AG08396 (cell line): ENCODE measurements around the gene FBXO31.
"Not testable (repeated sequence)": the region's sequence is repeated elsewhere in the genome, so short reads cannot be mapped to it uniquely, and the experiment has no call there.

Experiments used
- DNase-seq: peaks from one replicate; pipeline ENCODE4 v3.0.0; 2012; ENCODE audit warnings: low spot score, mixed read lengths

The FBXO31 gene

DNA sequence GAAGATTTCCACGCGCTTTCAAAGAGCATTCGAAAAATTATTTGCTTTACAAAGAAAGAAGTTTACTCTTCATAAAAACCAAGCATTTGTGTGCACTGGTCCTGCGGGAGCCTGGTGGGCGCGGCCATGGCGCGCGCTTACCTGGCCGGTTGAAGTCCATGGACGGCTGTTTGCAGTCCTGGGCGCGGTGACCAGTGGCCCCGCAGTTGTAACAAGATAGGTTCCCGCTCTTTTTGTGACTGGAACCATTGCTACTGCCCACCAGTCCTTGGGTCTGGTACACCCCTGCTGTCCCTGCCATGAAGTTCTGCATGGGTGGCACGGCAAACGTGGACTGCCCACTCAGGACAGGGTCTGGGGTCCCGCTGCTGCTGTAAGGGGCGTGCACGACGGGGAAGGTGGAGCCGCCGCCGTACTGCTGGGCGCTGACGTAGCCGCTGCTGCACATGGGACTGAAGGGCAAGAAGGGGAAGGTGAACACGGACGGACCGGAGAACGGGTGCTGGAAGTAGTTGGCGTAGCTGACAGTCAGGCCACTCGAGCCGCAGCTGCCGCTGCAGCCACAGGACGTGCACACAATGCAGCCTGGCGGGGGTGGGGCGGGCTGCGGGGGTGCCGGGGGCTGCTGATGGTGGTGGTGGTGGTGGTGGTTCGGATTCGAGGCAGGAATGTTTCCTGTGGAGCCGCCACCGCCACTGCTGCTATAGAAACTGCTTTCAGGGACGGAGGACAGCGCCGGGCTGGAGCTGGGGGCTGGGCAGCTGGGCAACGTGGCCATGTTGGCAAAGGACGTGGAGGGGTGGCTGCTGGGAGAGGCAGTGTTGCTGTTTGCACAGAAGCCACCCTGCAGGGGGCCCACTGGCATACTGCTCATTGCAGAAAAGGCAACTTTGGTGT is 28.0 kb upstream of the FBXO31 start:
- DNase-seq: no peak

DNA sequence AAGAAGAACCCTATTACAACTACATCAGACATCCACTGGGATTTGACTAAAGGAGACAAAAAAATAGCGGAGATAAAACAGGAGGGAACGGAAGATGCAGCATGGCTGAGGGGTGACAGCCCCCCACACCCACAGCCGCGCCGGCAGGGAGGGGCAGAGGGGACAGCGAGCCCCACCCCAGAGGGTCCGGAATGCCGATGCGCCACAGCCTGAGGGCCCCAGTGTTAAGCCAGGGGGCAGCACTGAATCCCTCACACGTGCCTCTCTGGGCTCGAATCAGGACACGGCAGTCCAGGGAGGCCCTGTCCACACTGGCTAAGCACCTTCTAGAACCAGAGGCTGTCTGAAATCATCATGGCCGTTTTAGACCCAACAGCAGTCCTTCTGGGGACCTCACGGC is 27.4 kb upstream of the FBXO31 start:
- no peak for DNase-seq

DNA sequence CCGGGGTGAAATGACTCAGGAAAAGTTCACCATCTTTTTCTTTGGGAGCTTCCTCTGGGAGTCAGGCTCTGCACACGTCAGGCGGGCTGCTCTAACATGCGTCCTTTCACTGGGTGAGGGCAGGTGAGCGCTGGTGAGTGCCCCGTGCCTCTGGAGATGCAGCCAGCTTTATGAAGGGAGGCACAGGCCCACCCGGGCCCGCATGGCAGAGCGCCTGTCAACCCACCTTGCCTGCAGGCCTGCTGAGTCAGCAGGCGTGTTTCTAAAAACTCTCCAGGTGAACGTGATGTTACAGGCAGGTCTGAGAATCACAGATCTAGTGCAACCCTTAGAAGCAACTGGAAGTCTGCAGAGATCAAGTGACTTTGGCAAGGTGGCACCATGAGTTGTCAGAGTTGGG is 27.0 kb upstream of the FBXO31 start:
- no peak for DNase-seq

DNA sequence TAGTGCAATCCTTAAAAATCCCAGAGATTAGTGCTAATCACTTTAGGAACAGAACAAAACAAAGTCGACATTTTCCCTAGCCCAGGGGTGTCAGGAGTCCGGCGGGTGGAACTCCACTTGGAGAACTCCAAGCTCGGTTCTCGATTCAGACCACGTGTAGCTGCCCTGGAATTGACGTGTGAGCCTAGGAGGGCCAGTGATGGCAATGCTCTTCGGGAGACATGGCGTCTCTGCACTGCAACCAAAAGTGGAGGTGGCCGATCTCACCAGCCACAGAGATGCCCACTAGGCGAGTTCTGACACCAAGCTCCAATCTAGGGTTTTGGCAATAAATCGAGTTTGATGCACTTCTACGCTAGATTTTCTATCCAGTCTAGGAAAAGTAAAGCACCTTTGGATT is 26.2 kb upstream of the FBXO31 start:
- no peak for DNase-seq

DNA sequence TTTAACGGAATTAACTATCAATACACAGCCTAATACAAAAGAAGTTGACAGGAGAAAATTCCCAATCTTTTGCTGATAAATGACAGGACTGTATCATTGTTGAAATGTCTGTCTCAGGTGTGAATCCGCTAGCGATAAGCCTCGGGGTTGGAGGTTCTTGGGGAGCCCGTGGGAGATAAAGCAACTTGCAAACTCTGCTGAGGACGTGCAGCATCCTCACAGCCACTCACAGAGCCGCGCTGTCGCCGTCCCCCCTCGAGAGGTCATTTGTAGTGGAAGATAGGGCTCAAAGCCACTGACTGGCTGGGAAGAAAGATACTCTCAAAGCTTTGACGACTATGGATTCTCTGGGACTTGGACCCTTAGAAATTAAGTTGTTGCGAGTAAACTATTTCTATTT is 25.6 kb upstream of the FBXO31 start:
- no peak for DNase-seq

DNA sequence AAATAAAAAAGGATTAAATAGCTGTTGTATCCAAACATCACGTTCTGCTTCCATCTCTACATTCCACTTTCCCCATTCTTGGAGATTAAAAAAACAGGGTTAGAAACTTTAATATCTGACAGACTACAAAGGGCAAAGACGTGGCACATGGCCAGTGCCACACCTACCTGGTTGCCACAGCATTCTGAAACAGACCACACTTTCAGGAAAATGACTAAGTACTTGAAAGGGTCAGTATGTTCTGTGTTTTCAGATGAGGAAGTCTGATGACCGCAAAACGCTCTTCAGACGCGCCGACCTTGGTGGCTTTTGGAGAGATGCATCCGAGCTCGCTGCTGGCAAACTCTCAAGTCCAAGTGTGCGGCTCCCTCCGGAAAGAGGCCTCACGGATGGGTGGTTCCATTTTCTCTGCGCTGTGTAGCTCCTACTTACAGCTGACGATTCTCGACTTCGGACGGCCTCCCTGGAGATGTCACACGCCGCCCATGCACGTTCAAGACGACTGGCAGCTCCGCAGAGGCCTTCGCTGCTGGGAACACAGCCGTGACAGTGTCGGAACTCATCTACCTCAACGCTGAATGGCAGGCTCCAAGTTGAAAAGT is 24.0 kb upstream of the FBXO31 start:
- DNase-seq: no peak

DNA sequence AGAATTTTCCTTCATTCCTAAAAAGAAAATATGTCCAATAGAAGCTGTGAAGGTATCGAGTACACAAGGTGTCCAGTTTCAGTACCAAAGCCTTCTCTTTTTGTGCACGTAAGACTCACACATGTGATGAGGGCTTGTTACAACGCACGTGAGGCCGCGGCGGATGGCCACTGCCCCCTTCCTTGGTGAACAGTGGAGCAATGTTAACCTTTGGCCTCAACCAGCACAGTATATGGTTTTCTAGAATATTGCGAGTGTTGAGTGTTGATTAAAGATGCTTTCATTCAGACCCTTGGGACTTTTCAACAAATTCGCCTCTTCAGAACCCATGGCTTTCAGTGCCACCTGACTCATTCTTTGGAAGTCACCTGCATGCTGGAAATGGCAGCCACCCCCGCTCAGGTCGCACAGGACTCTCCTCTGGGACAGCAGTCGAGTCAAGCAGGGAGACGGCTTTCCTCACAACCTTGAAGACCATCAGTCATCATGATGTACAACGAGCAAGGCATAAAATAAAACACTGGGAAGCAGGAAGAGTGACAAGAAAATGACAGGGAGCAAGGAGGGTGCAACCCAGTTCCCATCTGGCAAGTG is 23.0 kb upstream of the FBXO31 start:
- DNase-seq: no peak

DNA sequence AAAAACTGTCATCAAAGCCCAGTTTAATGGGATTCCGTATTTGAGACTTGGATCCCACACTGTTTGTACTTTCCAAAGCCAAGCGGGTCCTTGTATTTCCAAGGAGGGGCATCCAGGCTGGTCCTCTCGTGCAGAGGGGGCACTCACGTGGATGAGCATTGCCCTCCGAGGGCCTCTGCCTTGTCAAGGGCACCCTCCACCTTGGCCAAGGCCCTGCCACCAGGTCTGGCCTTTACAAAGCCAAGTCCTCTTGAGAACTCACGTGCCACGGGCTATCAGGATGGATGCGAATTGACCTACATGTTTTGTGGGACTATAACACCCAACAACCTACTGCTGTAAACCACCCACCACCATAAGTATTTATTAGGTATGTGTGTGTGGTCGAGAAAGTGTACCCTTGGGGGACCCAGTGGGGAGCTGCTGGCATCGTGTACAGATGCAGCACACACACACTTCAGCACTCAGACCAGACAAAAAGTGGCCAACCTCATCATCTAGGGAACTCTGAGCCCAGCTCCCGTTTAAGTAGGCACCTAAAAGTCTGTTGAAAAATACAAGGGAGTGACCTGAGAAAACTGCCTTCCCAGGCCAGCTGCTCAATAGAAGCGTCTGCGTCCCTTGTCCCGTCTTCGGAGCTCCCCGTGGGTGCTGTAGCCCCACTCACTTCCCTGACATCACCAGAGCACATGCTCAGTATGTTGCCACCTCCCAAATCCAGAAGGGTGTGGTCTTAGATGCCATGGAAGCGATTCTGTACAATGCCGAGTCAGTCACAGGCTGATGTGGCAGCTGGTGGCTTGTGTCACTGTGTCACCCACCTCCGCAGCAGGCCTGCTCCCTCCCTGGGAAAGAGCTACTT is 21.4 kb upstream of the FBXO31 start:
- DNase-seq: no peak

DNA sequence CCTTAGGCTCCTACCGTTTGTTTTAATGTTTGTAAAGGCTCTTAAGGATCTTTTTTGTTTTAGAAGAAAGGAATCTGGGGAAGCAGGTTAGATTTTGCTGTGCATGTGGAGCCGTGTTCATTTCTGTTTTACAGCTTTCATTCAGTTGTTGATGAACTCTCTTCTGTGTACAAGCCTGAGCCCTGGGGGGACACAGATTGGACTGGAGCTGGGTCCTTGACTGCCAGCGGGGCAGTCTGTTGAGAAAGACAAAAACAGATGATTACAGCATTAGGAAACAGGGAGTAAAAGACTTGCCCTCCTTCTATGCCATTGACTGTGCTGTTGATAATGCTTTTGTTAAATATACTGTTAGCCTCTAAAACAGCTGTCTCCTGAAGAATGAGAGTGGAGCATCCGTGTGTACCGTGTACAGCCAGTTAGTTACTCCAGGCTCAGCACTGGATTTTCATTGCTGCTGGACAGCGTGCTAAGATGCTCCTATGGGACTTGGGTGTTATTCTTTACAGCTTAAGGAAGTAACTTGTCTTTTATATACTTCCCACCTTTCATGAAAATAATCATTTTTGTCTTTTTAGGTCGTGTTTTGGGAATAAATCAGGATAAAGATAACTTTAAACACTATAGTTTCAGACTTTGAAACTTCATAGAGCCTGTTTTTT is 11.7 kb upstream of the FBXO31 start:
- DNase-seq: no peak

DNA sequence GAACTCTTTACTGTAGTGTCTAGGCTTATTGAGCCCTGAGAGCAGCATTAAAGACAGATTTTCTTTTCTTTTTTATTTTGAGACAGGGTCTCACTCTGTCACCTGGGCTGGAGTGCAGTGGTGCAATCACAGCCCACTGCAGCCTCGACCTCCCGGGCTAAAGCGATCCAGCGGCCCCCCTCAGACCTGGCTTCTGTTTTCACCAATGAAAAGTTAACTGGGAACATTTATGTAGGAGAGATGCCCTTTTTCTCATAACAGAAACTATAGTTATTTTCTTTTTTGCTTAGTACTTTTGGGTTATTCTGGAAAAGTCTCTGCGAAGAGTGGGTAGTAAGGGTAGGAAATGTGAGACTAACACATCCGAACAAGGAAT is 10.1 kb upstream of the FBXO31 start:
- no peak for DNase-seq

DNA sequence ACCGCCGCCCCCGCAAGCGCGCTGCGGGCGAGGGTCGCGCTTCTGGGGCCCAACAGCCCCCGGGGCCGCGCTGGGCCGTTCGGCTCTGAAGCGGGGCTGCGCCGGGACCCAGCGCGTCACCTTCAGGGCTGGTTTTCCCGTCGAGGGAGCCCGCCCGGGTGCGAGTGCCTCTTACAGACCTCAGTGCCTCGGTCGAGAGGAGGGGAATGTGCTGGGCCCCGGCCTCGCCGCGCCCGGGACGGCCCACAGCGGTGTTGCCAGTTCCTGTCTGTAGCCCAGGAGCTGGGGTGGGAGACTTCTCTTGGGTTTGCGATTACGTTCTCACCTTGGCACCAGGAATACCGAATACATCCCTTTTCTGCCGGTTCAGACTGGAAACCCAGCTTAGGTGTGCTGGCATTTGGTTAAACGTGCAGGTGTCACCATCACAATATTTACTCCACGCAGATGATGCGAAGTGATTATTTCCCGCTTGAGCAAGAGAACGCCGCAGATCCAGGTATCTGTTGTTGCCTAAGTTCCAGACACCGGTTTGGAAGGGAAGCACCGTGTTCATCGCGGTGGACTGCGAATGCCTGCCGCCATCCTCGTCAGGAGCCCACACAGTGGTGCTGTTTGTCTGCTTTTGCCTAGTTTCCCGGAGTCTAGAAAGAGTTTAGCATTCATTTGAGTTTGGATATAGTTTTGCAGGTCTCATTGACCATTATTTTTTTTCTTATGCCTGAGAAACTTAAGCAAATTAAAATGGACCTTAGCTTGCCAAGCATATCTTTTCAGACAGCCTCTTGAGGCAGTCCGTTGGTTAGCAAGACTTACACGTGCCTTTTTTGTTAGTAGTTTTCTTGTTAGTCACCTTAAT is 9.5 kb upstream of the FBXO31 start:
- peak; percentile 53 for DNase-seq

DNA sequence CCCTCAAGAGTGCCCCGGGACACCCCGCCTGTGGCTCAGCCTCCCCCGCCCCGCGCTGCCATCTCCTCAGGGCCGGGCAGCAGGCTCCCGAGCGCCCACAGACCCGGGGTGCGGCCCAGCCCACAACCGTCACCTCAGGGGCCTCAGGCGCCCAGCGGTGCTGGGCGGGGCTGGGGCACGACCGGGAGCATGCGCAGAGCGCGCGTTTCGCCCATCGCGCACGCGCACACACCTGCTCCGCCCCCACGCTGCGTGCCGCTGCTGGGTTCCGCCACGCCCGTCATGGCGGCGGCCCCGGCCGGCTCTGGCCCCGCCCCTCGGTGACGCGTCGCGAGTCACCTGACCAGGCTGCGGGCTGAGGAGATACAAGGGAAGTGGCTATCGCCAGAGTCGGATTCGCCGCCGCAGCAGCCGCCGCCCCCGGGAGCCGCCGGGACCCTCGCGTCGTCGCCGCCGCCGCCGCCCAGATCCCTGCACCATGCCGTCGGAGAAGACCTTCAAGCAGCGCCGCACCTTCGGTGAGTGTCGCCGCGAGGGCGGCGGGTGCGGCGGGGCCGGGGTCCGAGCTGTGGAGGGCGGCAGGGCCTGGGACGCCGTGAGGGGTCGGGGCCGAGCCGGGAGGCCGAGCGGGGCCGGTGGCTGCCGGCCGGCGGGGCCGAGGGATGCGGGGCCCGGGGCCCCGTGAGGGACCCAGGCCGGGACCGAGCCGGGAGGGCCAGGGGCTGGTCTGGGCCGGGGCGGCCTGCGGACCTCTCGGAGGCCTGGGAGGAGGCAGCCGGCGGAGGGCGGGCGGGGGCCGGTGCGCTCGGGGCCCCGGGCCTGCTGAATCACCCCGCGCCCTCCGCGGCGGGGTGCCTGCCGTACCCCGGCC is 8.6 kb upstream of the FBXO31 start, which contains the start of gene MAP1LC3B:
TSS of gene MAP1LC3B (plus strand) at position 387 of the 871 bp plus-strand sequence. CDS start at position 479, 92 bp downstream.
- peak; percentile 99 for DNase-seq

DNA sequence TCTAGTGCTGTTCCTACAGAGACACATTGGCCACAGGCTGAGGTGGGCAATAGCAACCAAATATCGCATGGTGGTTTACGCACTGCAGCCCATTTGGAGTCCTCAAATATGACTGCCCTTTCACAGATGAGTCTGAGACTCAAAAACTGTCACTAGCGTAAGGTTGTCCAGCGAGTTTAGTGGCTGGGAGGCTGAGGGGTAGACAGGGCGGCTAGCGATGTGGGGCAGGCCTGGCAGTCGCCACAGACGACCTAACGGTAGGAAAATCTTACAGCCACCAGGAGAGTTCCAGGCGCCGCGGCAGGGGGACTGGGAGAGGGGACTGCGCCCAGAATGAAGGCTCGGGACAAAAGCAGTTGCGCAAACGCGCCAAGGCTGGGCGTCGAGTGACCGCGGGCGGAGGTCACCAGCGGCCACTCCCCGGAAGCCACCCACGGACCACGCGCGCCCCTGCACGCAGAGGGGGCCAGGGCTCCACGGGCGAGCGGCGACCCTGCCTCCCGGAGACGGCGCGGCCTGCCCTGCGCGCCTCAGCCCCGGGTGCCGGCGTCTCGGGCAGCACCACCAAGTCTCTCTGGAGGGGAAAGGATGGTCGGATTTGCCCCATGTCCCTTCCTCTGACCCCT is 7.9 kb upstream of the FBXO31 start:
- DNase-seq: peak; percentile 30

DNA sequence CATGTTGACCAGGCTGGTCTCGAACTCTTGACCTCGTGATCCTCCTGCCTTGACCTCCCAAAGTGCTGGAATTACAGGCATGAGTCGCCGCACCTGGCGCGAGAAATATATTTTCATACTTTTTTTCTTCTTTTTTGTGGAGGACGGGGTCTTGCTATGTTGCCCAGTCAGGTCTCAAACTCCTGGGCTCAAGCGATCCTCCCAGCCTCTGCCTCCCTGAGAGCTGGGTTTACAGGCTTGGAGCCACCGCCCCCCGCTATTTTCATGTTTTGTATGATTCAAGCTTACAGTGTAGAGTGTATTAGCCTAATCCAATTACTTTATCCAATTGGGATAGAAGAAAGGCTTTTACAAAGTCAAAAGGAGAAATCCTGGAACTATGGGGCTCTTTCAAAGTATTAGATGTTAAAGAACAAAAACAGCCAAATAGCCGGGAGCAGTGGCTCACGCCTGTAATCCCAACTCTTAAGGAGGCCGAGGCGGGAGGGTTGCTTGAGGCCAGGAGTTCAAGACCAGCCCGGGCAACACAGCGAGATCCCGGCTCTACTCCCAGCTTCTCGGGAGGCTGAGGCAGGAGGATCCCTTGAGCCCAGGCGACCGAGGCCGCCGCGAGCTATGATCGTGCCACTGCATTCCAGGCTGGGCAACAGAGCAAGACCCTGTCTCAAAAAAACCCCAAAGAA is 7.2 kb upstream of the FBXO31 start:
- no peak for DNase-seq

DNA sequence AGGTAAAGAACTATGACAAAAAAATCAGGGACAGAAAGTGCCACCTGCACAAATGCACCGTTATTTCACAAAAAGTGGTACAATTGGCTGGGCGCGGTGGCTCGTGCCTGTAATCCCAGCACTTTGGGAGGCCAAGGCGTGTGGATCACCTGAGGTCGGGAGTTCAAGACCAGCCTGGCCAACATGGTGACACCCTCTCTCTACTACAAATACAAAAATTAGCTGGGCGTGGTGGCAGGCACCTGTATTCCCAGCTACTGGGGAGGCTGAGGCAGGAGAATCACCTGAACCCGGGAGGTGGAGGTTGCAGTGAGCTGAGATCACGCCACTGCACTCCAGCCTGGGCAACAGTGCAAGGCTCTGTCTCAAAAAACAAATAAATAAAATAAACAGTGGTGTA is 6.3 kb upstream of the FBXO31 start:
- not testable (repeated sequence) for DNase-seq

DNA sequence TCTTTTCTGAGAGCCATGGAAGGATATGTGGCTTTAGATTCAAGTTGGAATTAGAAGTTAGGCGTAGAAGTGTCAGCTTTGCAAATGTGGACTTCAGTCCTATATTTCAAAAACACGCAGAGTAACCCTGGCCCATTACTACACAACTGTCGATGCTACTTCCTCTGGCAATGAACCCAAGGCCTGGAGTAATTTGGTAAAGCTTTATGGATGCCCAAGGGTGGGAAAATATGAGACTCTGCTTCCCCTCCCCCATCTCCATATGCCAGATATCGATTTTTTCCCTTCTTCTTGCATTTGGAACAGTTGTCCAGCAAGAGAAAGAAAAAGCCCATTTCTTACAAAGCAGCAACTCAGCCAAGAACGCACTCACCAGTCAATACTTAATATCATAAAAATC is 5.7 kb upstream of the FBXO31 start:
- DNase-seq: no peak

DNA sequence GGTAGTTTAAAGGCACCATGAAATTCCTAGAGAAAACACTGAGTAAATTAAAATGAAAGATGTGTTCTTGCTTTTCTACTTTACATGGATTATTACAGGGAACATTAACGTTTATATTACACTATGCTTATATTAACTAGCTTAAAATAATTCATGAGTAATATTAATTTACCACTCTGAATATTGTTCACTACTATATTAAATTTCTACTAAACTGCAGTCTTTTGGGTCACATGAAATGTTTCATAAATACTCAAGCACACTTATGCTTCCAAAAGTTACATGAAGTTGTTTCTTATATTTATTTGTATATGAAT is 5.2 kb upstream of the FBXO31 start:
- DNase-seq: no peak

DNA sequence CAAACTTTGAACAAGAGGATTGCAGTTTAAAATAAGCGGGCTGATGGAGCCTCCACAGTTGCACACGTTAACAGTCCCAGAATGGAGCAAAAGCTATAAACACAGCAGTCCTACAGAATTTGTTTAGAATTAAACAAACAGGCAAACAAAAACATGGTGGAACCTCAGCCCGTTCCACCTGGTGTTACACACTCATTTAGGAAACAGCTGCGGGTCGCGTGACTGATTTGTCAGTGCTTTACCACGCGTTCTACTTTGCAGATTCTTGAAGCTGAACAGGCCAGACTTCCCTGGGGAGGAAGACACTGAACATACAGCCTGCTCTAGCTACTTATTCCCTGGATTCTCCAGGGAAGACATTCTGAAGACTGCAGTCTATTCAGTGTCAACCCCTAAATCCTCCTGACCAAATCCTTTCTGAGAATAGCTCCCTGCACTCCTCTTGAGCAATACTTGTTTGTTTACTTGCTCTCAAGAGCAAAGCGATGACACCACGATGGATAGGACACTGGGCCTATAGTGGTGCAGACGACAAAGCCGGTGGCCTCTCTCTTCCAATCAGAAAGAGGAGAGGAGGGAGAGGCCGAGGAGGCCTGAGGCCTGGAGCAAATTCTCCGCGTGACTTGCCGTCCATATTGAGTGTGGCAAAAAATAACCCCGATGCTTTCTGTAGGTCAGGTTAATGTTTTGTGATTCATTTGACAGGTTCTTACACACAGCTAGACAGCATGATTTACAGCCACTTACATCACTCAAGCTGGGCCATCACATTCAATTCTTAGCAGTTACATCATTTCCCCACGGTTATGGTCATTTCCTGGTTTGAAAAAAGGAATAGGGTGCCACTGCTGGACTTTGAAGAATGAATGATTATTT is 4.6 kb upstream of the FBXO31 start:
- peak; percentile 95 for DNase-seq
